Neuronal stem cell (in vitro differentiated cells): ENCODE results near the gene CDH2.

Source experiments
- DNase-seq: peaks from one replicate; pipeline ENCODE4 v3.0.0-alpha.2; 2013; ENCODE audit warnings: low spot score
- H2AFZ ChIP-seq: one replicate; pipeline ENCODE4 v1.6.1; 2013; ENCODE audit warnings: mild to moderate bottlenecking, low read length, inconsistent platforms
- H2AK5ac ChIP-seq: 2 replicates; pipeline ENCODE4 v1.6.1; 2013; ENCODE audit warnings: low read depth, mild to moderate bottlenecking, inconsistent platforms, low read length, moderate library complexity, mixed read lengths
- H2BK120ac ChIP-seq: 2 replicates; pipeline ENCODE4 v1.6.1; 2013; ENCODE audit warnings: low read depth, mild to moderate bottlenecking, inconsistent platforms, low read length, moderate library complexity, mixed read lengths
- H2BK12ac ChIP-seq: one replicate; pipeline ENCODE4 v1.6.1; 2013; ENCODE audit warnings: low read length, inconsistent platforms
- H2BK15ac ChIP-seq: 2 replicates; pipeline ENCODE4 v1.6.1; 2013; ENCODE audit warnings: mild to moderate bottlenecking, low read length, inconsistent platforms, mixed read lengths
- H2BK5ac ChIP-seq: one replicate; pipeline ENCODE4 v1.6.1; 2013; ENCODE audit warnings: inconsistent platforms, mild to moderate bottlenecking, low read length, moderate library complexity
- H3K14ac ChIP-seq: one replicate; pipeline ENCODE4 v1.6.1; 2013; ENCODE audit warnings: low read length, inconsistent platforms
- H3K18ac ChIP-seq: 2 replicates; pipeline ENCODE4 v1.6.1; 2013; ENCODE audit warnings: low read length, inconsistent platforms
- H3K23ac ChIP-seq: 2 replicates; pipeline ENCODE4 v1.6.1; 2013; ENCODE audit warnings: low read depth, mild to moderate bottlenecking, mixed read lengths, low read length, inconsistent platforms; ENCODE audit not compliant: poor library complexity
- H3K27ac ChIP-seq: replicated peaks from 3 replicates; pipeline ENCODE4 v1.5.1; 2013; ENCODE audit warnings: low read length, inconsistent platforms
- H3K27me3 ChIP-seq, 3 experiments: 2 replicates each; pipeline ENCODE4 v1.6.1; 2013; ENCODE audit warnings: low read length in 3 of 3, mild to moderate bottlenecking in 2 of 3, inconsistent platforms in 1 of 3, low read depth in 1 of 3, mixed read lengths in 1 of 3, moderate library complexity in 1 of 3; ENCODE audit not compliant: control insufficient read depth in 3 of 3, insufficient read depth in 3 of 3
- H3K36me3 ChIP-seq, 2 donors: replicated peaks in 1 of 2; 2 replicates each; pipeline ENCODE4 v1.6.1; 2013; ENCODE audit warnings: low read length in 2 of 2; ENCODE audit not compliant: control insufficient read depth in 2 of 2, insufficient read depth in 2 of 2
- H3K4ac ChIP-seq: 2 replicates; pipeline ENCODE4 v1.6.1; 2013; ENCODE audit warnings: inconsistent platforms, mild to moderate bottlenecking, low read length, moderate library complexity
- H3K4me1 ChIP-seq, 2 donors: 1 replicate in 1 of 2; 2 replicates in 1 of 2; pipeline ENCODE4 v1.6.1; 2013; ENCODE audit warnings: low read length in 2 of 2, low read depth in 1 of 2; ENCODE audit not compliant: control insufficient read depth in 2 of 2, insufficient read depth in 1 of 2
- H3K4me2 ChIP-seq: one replicate; pipeline ENCODE4 v1.6.1; 2013; ENCODE audit warnings: mild to moderate bottlenecking, low read length, inconsistent platforms; ENCODE audit not compliant: insufficient read depth, poor library complexity, severe bottlenecking
- H3K4me3 ChIP-seq, 2 donors: 2 replicates each; pipeline ENCODE4 v1.5.1; 2013; ENCODE audit warnings: low read length in 2 of 2, mild to moderate bottlenecking in 2 of 2, inconsistent platforms in 1 of 2, moderate library complexity in 1 of 2
- H3K79me1 ChIP-seq: one replicate; pipeline ENCODE4 v1.6.1; 2013; ENCODE audit warnings: low read depth, mild to moderate bottlenecking, inconsistent platforms, low read length, moderate library complexity
- H3K9ac ChIP-seq: one replicate; pipeline ENCODE4 v1.6.1; 2013; ENCODE audit warnings: mild to moderate bottlenecking, low read depth, low read length, inconsistent platforms; ENCODE audit not compliant: poor library complexity
- H3K9me3 ChIP-seq, 2 donors: replicated peaks in 1 of 2; 2 replicates each; pipeline versions ENCODE3 to v1.6.1; 2013; ENCODE audit warnings: low read length in 2 of 2, mild to moderate bottlenecking in 2 of 2, inconsistent platforms in 1 of 2, low read depth in 1 of 2, mixed read lengths in 1 of 2, moderate library complexity in 1 of 2; ENCODE audit not compliant: control insufficient read depth in 2 of 2, insufficient read depth in 1 of 2
- H4K8ac ChIP-seq: one replicate; pipeline ENCODE4 v1.6.1; 2013; ENCODE audit warnings: low read depth, mild to moderate bottlenecking, inconsistent platforms, low read length, moderate library complexity
- H4K91ac ChIP-seq: one replicate; pipeline ENCODE4 v1.6.1; 2013; ENCODE audit warnings: low read length, low read depth, mild to moderate bottlenecking, inconsistent platforms; ENCODE audit not compliant: poor library complexity
- WGBS, 2 donors: extraction: QIAGEN DNeasy Blood & Tissue Kit; methylation state at CpG; one replicate each; pipeline ENCODE4 v1.1.7; 2013; ENCODE audit warnings: missing lambda C conversion rate in 2 of 2, mixed read lengths in 1 of 2; ENCODE audit not compliant: insufficient read length in 2 of 2, insufficient replicate concordance in 1 of 2; ENCODE audit errors: extremely low coverage in 2 of 2; 5-methylcytosine and 5-hydroxymethylcytosine counted together

Gene CDH2

DNA sequence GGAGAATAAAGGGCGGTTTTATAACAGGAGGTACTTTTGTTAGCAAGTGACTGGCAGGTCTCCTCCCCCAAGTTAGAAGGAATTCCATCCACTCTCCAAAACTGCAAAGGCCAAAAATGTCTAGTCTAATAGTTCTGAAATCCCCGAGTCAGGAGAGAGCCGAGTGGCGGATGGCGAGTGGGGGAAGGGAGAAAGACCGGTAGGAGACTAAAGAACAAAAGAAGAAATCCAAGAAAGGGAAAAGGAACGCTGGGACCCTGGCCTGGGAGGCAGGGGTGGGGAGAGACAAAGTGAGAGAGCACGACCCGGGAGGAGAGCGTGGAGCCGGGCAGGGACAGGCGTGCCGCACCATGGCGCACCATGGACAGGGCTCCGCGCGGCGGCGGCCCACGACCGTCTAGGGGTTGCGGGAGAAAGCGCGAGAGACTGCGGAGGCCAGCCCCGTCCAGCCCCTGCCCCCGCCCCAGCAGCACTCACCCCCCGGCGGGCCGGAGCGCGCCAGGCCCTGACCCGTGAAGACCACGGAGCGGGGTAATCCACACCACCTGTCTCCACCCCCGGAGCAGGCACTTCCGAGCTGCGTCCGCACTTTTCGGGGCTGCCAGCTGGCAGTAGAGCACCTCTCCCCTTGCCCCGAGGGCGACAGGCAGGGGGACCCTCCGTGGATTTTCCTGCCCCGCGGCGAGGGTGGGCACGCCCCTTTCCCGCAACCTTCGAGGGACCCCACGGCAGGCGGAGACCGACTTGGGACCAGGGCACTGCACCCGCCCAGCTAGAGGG is 1.6 kb downstream of the CDH2 start:
- DNase-seq: peak; percentile 89
- WGBS, 2 donors: no CpG with 5 or more reads among the region's 53 CpGs
- H4K8ac ChIP-seq: peak overlapping the region; percentile 6

DNA sequence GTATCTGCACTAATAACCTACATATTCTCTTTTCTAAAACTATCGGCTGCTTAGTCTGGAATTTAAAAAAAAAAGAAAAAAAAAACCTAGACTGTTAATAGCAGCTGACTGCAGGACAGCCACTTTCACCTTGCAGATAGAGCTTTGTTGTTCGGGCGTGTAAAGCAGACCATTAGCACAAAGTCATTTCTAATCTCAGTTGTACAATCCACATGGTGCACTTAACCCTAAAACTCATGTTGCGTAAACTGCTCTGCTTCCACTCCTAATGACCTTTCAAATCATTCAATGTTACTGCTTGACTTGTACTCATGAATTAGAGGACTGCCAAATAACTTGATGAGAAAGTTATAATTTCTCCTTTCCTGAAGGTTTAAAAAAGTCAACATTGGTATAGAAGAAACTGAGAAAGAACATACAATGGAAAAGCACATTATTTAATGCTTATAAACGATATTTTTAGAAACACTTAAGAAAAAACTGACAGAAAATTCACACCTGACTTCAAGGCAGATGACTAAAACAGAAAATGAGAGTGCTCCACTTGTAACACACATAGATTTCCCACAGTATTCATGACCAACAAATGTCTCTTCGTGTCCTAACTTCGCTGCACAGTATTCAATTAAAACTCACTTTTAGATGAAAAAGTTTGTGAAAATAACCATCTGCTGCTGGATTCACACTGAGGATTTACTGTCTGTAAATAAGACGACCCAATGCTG is 2.6 kb downstream of the CDH2 start:
- Histone ChIP-seq H3K79me1 (peaks cover 3% of the 10 kb centered on the region), H2BK15ac (no peak overlapping the region), H3K18ac (no peak overlapping the region), H2BK5ac (no peak overlapping the region), H3K27me3 (no peaks in the 10 kb centered on the region), H4K91ac (no peak overlapping the region), H2AK5ac (no peak overlapping the region), H3K4ac (no peak overlapping the region), H3K36me3 (peaks cover 1 to 35% of the 10 kb centered on the region in 2 donors), H3K27ac (peak overlapping the region; percentile 99), H3K4me2 (peak overlapping the region; percentile 51), H3K4me1 (peaks cover 6 to 20% of the 10 kb centered on the region in 2 donors), H4K8ac (no peak overlapping the region), H3K9me3 (no peaks in the 10 kb centered on the region), H2BK12ac (no peak overlapping the region), H3K14ac (no peak overlapping the region), H3K23ac (no peak overlapping the region), H3K9ac (no peak overlapping the region), H3K4me3 (peak overlapping the region; percentile 62 to 74), H2AFZ (no peak overlapping the region), H2BK120ac (no peak overlapping the region)
- no CpG with 5 or more reads among the region's 8 CpGs for WGBS, 2 donors
- DNase-seq: no peak

More for the DNA sequence above, 1.6 kb downstream of the CDH2 start:
- H3K79me1 ChIP-seq: peaks cover 3% of the 10 kb centered on the region
- peak overlapping the region; percentile 98 for H2BK12ac ChIP-seq
- peak overlapping the region; percentile 89 for H3K23ac ChIP-seq
- peak overlapping the region; percentile 19 for H2AFZ ChIP-seq
- peak overlapping the region; percentile 100 for H2BK120ac ChIP-seq
- peak overlapping the region; percentile 99 for H3K9ac ChIP-seq
- peaks cover 1 to 25% of the 10 kb centered on the region in 2 donors for H3K36me3 ChIP-seq
- peak overlapping the region; percentile 62 for H3K4me2 ChIP-seq
- H3K4me1 ChIP-seq: peaks cover 6 to 22% of the 10 kb centered on the region in 2 donors
- H2BK15ac ChIP-seq: peak overlapping the region; percentile 75
- no peaks in the 10 kb centered on the region for H3K9me3 ChIP-seq
- peak overlapping the region; percentile 100 for H3K14ac ChIP-seq
- H3K4ac ChIP-seq: peak overlapping the region; percentile 99
- peak overlapping the region; percentile 95 for H4K91ac ChIP-seq
- H2AK5ac ChIP-seq: peak overlapping the region; percentile 99
- H3K4me3 ChIP-seq: peak overlapping the region; percentile 62 to 95
- H3K27ac ChIP-seq: peak overlapping the region; percentile 99
- no peaks in the 10 kb centered on the region for H3K27me3 ChIP-seq
- peak overlapping the region; percentile 100 for H3K18ac ChIP-seq
- H2BK5ac ChIP-seq: peak overlapping the region; percentile 100

DNA sequence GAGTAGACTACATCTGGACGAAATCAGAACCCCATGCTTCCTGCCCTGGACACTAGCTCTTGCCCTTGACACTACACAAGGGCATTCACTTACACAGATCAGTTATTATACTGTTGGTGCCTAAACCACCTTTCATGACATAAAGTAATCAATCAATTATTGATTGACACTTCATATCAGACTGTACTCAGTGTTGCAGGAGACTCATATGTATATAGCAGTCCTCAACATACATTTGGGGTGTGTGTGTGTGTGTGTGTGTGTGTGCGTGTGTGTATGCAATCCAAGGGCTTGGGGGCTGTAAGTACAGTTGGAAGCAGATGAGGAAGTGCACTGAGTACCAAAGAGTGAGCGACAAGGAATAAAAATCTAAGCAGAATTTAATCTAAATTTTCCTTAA is 5.1 kb downstream of the CDH2 start:
- H2AFZ ChIP-seq: no peak overlapping the region
- H3K27me3 ChIP-seq: no peaks in the 10 kb centered on the region
- no CpG with 5 or more reads among the region's 3 CpGs for WGBS, 2 donors
- no peak overlapping the region for H3K14ac ChIP-seq
- H3K4me2 ChIP-seq: no peak overlapping the region
- H3K9me3 ChIP-seq: no peaks in the 10 kb centered on the region
- H3K79me1 ChIP-seq: peaks cover 3% of the 10 kb centered on the region
- no peak overlapping the region for H2AK5ac ChIP-seq
- no peak overlapping the region for H2BK120ac ChIP-seq
- H3K18ac ChIP-seq: no peak overlapping the region
- H3K4me1 ChIP-seq: peaks cover 8 to 22% of the 10 kb centered on the region in 2 donors
- H3K4ac ChIP-seq: no peak overlapping the region
- no peak overlapping the region for H2BK5ac ChIP-seq
- H3K9ac ChIP-seq: no peak overlapping the region
- H4K91ac ChIP-seq: no peak overlapping the region
- H2BK15ac ChIP-seq: no peak overlapping the region
- DNase-seq: no peak
- no peak overlapping the region for H4K8ac ChIP-seq
- H3K23ac ChIP-seq: no peak overlapping the region
- no peak overlapping the region for H3K4me3 ChIP-seq
- no peak overlapping the region for H3K27ac ChIP-seq
- H2BK12ac ChIP-seq: no peak overlapping the region
- H3K36me3 ChIP-seq: peaks cover 1 to 59% of the 10 kb centered on the region in 2 donors

DNA sequence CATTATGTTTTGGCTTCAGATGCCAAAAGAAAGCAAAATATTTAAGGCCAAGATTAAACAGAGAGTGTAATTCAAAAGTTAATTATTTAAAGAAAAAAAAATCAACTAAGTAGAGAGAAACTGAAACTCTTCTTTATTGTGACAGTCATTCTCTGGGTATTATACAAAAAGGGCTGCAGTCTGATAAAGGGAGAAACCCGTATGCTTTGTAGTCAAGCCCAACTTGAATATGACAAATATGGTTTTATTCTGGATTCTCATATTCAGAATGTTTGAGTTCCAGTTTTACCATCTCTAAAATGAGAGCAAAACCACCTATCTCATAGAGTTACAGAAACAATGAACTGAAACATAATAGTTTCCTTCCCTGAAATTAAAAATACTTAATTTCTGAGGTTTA is 8.2 kb downstream of the CDH2 start:
- no peak overlapping the region for H3K9ac ChIP-seq
- no peak overlapping the region for H4K91ac ChIP-seq
- H3K14ac ChIP-seq: no peak overlapping the region
- no peak overlapping the region for H2BK5ac ChIP-seq
- no peak for DNase-seq
- no peak overlapping the region for H3K27ac ChIP-seq
- H2BK15ac ChIP-seq: no peak overlapping the region
- no peak overlapping the region for H3K23ac ChIP-seq
- no peak overlapping the region for H3K4me3 ChIP-seq
- WGBS, 2 donors: no CpG with 5 or more reads among the region's 1 CpG
- H3K4me2 ChIP-seq: no peak overlapping the region
- H2AK5ac ChIP-seq: no peak overlapping the region
- no peaks in the 10 kb centered on the region for H3K9me3 ChIP-seq
- H3K27me3 ChIP-seq: no peaks in the 10 kb centered on the region
- no peak overlapping the region for H2AFZ ChIP-seq
- peaks cover 8 to 22% of the 10 kb centered on the region in 2 donors for H3K4me1 ChIP-seq
- H4K8ac ChIP-seq: no peak overlapping the region
- H3K79me1 ChIP-seq: no peaks in the 10 kb centered on the region
- no peak overlapping the region for H2BK12ac ChIP-seq
- no peak overlapping the region for H3K4ac ChIP-seq
- no peak overlapping the region for H2BK120ac ChIP-seq
- H3K36me3 ChIP-seq: peaks cover 3 to 88% of the 10 kb centered on the region in 2 donors
- no peak overlapping the region for H3K18ac ChIP-seq
